NT2/D1 (cell line): ENCODE measurements around the gene MYDGF.

Experiments
- DNase-seq: peaks from one replicate; pipeline ENCODE4 v3.0.0-alpha.2; 2011; ENCODE audit warnings: low read depth, low spot score
- H3K27me3 ChIP-seq: 2 replicates; pipeline ENCODE4 v1.6.0; 2011; ENCODE audit warnings: mild to moderate bottlenecking; ENCODE audit not compliant: insufficient read length, insufficient read depth
- H3K36me3 ChIP-seq: 2 replicates; pipeline ENCODE4 v1.6.1; 2011; ENCODE audit warnings: mild to moderate bottlenecking, low read length, mixed read lengths; ENCODE audit not compliant: insufficient read depth, insufficient read length
- H3K4me1 ChIP-seq: 2 replicates; pipeline ENCODE4 v1.5.1; 2011; ENCODE audit not compliant: insufficient read depth, insufficient read length
- H3K4me3 ChIP-seq: 2 replicates; pipeline ENCODE4 v1.5.1; 2011; ENCODE audit warnings: low read depth; ENCODE audit not compliant: insufficient read length
- H3K9ac ChIP-seq: 2 replicates; pipeline ENCODE4 v1.6.0; 2011; ENCODE audit warnings: low read depth; ENCODE audit not compliant: insufficient read length
- H3K9me3 ChIP-seq: 2 replicates; pipeline ENCODE4 v1.5.1; 2011; ENCODE audit warnings: mild to moderate bottlenecking, low read length; ENCODE audit not compliant: insufficient read depth
- YY1 ChIP-seq: IDR thresholded peaks from 2 replicates; pipeline ENCODE4 v1.6.1; 2011; ENCODE audit not compliant: insufficient read length, insufficient read depth
- ZNF274 ChIP-seq: IDR thresholded peaks from 2 replicates; pipeline ENCODE4 v1.6.1; 2011; ENCODE audit warnings: mild to moderate bottlenecking, low read depth, low read length

MYDGF gene

DNA sequence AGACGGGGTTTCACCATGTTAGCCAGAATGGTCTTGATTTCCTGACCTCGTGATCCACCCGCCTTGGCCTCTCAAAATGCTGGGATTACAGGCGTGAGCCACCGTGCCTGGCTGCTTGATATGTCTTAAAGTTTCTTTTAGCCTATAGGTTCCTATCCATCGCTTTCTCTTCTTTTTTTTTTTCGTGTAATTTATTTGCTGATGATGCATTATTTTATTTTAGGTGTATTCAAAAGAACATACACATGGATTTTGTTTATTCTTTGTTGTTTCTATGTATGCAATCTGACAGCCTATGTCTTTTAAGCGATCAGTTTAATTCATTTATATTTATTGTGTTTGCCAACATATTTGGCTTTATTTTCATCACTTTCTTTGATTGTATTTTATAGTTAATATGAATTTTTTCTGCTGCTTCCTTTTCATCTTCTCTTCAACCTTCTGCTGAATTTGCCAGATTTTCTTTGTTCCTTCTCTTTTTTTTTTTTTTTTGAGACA is 56.8 kb downstream of the MYDGF start:
- Histone ChIP-seq H3K9ac (no peak overlapping the region), H3K4me3 (no peak overlapping the region), H3K27me3 (peaks cover 10% of the 10 kb centered on the region), H3K4me1 (peaks cover 4% of the 10 kb centered on the region), H3K9me3 (no peaks in the 10 kb centered on the region), H3K36me3 (no peaks in the 10 kb centered on the region)
- no peak for DNase-seq
- TF ChIP-seq YY1, result no peak

DNA sequence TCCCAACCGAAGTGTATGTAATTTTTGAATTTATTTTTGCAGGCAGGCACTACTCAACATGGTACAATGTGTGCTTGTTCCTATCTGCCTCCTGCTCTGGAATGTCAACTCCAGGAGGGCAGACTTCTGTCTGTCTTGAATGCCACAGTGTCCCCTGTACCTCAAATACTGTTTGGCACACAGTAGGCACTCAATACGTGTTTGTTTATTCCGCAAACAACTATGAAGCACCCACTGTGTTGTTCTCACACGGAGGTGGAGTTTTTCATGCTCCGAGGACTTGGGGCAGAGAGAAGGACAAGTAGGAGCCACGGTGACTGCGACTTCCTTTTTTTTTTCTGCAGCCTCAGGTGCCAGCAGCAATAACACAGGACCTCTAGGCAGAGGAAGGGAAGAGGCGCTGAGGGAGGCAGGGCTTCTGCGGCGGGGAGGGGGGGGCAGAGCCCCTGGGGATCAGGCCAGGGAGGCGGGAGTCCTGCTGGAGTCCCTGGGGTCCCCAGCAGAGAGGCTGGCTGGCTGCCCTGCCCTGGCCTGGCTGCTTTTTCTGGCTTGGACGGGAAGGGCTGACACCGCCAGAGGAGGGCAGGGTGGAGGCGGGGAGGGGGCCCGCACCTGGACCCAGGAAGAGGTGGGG is 60.1 kb downstream of the MYDGF start:
- TF ChIP-seq ZNF274, result no peak
- Histone ChIP-seq H3K36me3 (no peaks in the 10 kb centered on the region), H3K4me1 (no peaks in the 10 kb centered on the region), H3K9ac (peak overlapping the region; percentile 63), H3K4me3 (no peak overlapping the region), H3K27me3 (no peaks in the 10 kb centered on the region), H3K9me3 (no peaks in the 10 kb centered on the region)
- DNase-seq, result no peak
